Astrocyte of the cerebellum (primary cell): ENCODE data around the gene CCDC86.
A peak's percentile ranks its signal among the peaks of the same experiment; 100 is the strongest.

Source experiments
- DNase-seq: peaks from one replicate; pipeline ENCODE4 v3.0.0-alpha.2; 2011; ENCODE audit warnings: low read depth
- H3K4me3 ChIP-seq: 2 replicates; pipeline ENCODE4 v1.5.1; 2011; ENCODE audit warnings: mild to moderate bottlenecking, low read depth, low read length, moderate library complexity
- in situ Hi-C: cut with HindIII; loops from 2 replicates; pipeline ENCODE4 v1.10.0; 2017; ENCODE audit warnings: low sequenced_read_pairs
- TF ChIP-seq, protein P1 (sequence below): IDR thresholded peaks from 2 replicates; pipeline ENCODE4 v1.5.1; 2012; ENCODE audit warnings: low read length, low read depth, moderate library complexity, mild to moderate bottlenecking; ENCODE audit errors: missing control alignments

The CCDC86 gene

DNA sequence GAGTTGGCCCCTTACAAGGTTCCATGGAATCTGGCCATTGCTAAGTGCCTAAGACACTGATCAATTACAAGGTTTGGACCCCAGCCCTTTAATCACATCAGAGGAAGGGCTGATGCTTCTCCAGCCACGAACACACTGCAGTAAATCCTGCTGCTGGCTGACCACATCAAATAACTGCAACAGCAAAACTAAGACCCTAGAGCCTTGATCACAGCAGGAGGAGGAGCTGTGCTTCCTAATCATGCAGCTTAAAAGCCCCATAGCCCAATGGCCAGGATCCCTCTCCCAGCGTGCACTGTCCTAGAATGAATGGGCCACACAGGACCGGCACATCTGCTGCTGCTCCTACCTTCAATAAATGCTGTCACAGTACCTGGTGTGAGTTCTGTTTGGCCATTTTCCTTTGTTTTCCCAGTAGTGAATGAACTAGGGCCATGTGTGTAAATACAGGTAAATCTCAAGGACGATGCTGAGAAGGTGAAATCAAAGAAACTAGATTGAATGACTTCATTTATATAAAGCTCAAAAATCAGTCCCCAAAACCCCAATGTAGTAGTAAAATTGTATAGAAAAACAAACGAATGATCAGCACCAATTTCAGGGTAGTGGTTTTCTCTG is 38.2 kb downstream of the CCDC86 start:
- TF ChIP-seq, protein P1, sequence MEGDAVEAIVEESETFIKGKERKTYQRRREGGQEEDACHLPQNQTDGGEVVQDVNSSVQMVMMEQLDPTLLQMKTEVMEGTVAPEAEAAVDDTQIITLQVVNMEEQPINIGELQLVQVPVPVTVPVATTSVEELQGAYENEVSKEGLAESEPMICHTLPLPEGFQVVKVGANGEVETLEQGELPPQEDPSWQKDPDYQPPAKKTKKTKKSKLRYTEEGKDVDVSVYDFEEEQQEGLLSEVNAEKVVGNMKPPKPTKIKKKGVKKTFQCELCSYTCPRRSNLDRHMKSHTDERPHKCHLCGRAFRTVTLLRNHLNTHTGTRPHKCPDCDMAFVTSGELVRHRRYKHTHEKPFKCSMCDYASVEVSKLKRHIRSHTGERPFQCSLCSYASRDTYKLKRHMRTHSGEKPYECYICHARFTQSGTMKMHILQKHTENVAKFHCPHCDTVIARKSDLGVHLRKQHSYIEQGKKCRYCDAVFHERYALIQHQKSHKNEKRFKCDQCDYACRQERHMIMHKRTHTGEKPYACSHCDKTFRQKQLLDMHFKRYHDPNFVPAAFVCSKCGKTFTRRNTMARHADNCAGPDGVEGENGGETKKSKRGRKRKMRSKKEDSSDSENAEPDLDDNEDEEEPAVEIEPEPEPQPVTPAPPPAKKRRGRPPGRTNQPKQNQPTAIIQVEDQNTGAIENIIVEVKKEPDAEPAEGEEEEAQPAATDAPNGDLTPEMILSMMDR: no peak
- no peak overlapping the region for H3K4me3 ChIP-seq
- no peak for DNase-seq
- in situ Hi-C loops: no loop called here

DNA sequence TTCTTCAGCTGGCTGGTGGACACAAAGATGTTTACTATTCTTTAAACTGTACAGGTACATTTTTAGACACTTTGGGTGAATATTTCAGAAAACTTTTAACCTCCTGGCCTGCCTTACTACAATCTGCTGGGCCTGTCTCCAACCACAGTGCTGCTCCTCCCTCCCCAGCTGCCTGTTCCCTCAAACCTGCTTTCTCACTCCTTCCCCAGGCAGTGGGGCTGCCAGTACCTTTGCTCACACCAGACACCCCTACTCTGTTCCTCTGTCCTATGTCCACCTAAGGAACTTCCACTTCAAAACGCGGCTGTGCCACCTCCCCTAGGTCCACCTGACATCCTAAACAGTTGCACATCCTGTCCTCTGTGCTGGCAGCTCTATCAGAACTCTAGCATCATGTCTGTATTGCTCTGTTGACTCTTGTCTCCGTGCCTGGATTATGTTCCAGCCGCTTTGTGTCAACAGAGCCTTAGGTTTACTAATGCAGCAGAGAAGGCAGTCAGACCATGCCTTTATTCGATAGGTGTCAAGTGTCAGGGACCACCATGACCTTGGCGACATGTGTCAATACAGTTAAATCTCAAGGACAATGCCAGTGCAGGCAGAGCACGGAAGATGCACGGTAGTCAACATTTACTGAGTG is 38.9 kb downstream of the CCDC86 start:
- TF ChIP-seq, protein P1: no peak
- in situ Hi-C loops: no loop called here
- H3K4me3 ChIP-seq: no peak overlapping the region
- DNase-seq: no peak

DNA sequence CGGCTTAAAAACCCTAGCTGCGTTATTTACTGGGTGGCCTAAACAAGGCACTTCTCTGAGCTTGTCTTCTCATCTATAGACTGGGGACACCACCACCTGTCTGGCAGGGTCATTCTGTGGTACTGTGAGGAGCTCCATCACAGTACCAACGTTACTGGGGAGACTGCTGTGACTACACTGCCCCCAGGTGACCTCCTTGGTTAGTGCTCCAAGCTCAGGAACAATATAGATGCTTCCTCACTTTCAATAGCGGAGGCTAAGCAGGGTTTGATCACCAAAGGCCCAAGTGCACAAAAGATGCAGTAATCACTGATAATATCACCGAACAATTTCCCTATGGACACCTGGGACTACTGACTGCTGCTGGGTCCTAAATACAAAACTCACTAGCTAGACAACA is 45.6 kb downstream of the CCDC86 start:
- H3K4me3 ChIP-seq: no peak overlapping the region
- peak; percentile 52 for DNase-seq
- TF ChIP-seq, protein P1: peak; percentile 79
- in situ Hi-C loops: no loop called here

DNA sequence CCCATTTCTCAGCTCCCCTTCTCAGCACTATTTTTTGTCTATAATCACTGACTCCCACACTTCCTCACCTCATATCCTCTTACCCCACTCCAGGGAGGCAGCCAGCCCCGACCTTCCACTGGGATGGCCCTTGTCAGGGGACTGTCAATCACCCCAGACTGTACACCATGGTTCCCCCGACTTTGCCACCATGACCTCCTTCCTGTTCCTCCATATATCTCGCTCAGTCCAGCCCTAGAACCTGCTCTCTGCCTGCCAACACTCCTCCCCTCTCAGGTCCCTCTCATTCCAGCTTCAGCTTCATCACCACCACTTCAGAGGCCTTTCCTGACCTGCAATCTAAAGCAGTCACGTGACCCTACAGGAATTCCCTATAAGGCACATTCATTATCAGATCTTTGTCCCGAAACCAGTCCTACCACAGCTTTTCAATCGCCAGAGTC is 48.0 kb downstream of the CCDC86 start:
- TF ChIP-seq, protein P1: no peak
- in situ Hi-C loops: no loop called here
- no peak for DNase-seq
- H3K4me3 ChIP-seq: no peak overlapping the region

DNA sequence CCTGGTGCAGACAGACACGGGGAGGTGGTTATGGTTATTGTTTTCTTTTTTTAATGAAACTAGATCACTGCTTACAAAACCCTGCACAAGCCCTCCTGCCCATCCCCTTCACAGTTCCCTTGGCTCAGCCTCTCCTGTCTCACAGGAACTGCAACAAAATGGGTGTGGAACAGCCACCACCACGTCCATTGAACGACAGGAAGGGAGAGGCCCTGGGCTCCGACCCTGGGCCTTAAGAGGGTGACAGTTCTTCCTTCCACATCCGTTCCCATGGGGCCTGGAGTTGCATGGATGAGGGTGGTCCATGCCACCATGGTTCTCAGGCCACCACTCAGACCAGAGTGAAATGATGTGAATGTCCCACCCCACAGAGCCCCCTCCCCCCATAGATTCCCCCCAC is 48.8 kb downstream of the CCDC86 start:
- TF ChIP-seq, protein P1: no peak
- no peak overlapping the region for H3K4me3 ChIP-seq
- in situ Hi-C loops: no loop called here
- DNase-seq: no peak

DNA sequence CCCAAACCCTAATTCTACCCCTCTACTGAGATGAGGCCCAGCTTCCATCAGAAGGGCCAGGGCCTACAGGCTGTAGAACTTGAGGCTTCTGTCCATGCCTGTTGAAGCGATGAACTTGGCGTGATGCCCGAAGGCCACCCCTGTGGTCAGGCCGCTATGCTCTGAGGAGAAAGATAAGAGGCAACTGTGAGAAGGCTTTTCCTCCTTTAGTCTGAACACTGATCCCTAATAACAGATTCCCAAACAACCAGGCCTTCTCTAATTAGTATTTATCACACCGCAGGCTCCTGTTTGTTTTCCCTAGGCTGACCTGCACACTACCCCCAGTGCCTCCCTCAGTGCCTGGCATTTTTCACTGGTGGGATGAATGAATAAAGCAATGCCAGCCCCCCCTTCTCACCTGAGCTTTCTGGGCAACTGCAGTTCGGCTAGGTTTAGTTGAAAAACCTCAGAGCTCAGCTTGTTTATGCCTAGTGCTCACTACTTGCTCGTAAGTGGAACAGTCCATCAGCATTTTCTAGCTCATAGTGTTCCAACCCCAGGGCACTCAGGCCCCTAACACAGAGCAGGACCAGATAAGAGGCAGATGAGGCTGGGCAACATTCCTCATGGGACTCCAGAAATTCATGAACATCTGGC is 49.3 kb downstream of the CCDC86 start:
- TF ChIP-seq, protein P1: no peak
- in situ Hi-C loops: no loop called here
- no peak for DNase-seq
- H3K4me3 ChIP-seq: no peak overlapping the region
